Right atrium auricular region (tissue), 2 donors: Measurements from ENCODE around the gene ZYX. TPM values are rescaled to one million over a fixed set of nuclear protein-coding genes. Genes with fewer than 3 reads are reported as not detected.
"Not testable (repeated sequence)": the region's sequence is repeated elsewhere in the genome, so short reads cannot be mapped to it uniquely, and the experiment has no call there.

Experiments
- DNase-seq: peaks from one replicate; pipeline ENCODE4 v3.0.0-alpha.2; 2019; ENCODE audit warnings: low spot score
- H3K27ac ChIP-seq, 2 donors: fragments of 200-600 bp; sonication (generic); 1 replicate in 1 of 2; 2 replicates in 1 of 2; pipeline ENCODE4 v1.5.1; 2016 to 2019
- H3K27me3 ChIP-seq, 2 donors: fragments of 200-600 bp; sonication (generic); one replicate each; pipeline versions ENCODE4 v1.5.1 to v1.6.0; 2017 to 2019
- H3K36me3 ChIP-seq: fragments of 200-600 bp; sonication (generic); one replicate; pipeline ENCODE4 v1.5.1; 2016
- H3K4me1 ChIP-seq, 2 donors: fragments of 200-600 bp; sonication (generic); one replicate each; pipeline versions ENCODE4 v1.5.1 to v1.6.0; 2017 to 2019
- H3K4me3 ChIP-seq, 2 donors: fragments of 200-600 bp; sonication (generic); 1 replicate in 1 of 2; 2 replicates in 1 of 2; pipeline ENCODE4 v1.5.1; 2017 to 2019; ENCODE audit warnings: mild to moderate bottlenecking in 1 of 2, moderate library complexity in 1 of 2
- H3K9me3 ChIP-seq, 2 donors: fragments of 200-600 bp; sonication (generic); one replicate each; pipeline ENCODE4 v1.5.1; 2019
- total RNA-seq, 2 donors: library from RNA; depleted of rRNA; stranded (reverse); fragments of >200 nt; gene quantifications; one replicate each; pipeline ENCODE4 v1.1.0, GENCODE V29; 2016
- TF ChIP-seq, protein P1 (sequence below), 2 donors: fragments of 200-600 bp; sonication (generic); IDR thresholded peaks; one replicate each; pipeline ENCODE4 v1.5.1; 2019; ENCODE audit warnings: antibody characterized with exemption in 2 of 2

ZYX gene
- total RNA-seq, 2 donors from 2014 or later: 48.3 to 93.7 TPM

DNA sequence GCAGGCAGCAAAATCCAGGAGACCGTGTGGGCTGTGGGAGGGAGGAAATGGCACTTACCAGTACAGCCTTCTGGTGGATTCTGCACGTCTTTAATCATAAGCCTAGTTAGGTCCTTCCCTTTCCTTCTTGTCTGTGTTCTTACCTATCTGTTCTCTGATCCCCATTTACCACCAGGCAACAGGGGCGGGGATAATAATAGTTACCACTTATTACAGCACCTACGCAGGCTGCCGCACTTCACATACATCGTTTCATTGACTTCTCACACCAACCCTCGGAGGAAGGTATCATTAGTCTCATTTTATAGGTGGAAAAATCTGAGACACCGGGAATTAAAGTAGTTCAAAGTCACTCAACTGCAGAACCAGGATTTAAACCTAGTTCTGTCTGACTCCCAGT lies 32.0 kb downstream of the ZYX start:
- Histone ChIP-seq H3K4me3 (no peak overlapping the region), H3K36me3 (no peaks in the 10 kb centered on the region), H3K27ac (no peak overlapping the region), H3K27me3 (no peaks in the 10 kb centered on the region), H3K4me1 (peaks cover 0 to 30% of the 10 kb centered on the region in 2 donors), H3K9me3 (no peaks in the 10 kb centered on the region)
- peak; percentile 32 for DNase-seq
- TF ChIP-seq, protein P1, sequence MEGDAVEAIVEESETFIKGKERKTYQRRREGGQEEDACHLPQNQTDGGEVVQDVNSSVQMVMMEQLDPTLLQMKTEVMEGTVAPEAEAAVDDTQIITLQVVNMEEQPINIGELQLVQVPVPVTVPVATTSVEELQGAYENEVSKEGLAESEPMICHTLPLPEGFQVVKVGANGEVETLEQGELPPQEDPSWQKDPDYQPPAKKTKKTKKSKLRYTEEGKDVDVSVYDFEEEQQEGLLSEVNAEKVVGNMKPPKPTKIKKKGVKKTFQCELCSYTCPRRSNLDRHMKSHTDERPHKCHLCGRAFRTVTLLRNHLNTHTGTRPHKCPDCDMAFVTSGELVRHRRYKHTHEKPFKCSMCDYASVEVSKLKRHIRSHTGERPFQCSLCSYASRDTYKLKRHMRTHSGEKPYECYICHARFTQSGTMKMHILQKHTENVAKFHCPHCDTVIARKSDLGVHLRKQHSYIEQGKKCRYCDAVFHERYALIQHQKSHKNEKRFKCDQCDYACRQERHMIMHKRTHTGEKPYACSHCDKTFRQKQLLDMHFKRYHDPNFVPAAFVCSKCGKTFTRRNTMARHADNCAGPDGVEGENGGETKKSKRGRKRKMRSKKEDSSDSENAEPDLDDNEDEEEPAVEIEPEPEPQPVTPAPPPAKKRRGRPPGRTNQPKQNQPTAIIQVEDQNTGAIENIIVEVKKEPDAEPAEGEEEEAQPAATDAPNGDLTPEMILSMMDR (IDR thresholded peaks at IDR 0.05): no peak

DNA sequence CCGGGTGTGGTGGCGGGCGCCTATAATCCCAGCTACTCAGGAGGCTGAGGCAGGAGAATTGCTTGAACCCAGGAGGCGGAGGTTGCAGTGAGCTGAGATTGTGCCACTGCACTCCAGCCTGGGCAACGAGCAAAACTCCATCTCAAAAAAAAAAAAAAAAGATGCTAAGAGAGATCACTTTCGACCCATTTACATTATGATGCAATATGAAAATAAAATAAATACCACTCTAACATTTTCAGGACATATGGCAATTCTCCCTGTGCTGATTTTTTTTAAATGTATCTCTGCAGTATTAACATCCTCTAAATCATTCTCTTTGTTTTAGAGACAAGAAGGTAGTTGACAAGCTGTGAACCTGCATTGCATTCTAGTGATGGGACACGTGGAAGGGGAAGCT lies 34.1 kb downstream of the ZYX start:
- not testable (repeated sequence) for H3K27me3 ChIP-seq, H3K36me3 ChIP-seq, H3K9me3 ChIP-seq, DNase-seq, H3K27ac ChIP-seq, H3K4me3 ChIP-seq
- peaks cover 0 to 11% of the 10 kb centered on the region in 2 donors for H3K4me1 ChIP-seq

DNA sequence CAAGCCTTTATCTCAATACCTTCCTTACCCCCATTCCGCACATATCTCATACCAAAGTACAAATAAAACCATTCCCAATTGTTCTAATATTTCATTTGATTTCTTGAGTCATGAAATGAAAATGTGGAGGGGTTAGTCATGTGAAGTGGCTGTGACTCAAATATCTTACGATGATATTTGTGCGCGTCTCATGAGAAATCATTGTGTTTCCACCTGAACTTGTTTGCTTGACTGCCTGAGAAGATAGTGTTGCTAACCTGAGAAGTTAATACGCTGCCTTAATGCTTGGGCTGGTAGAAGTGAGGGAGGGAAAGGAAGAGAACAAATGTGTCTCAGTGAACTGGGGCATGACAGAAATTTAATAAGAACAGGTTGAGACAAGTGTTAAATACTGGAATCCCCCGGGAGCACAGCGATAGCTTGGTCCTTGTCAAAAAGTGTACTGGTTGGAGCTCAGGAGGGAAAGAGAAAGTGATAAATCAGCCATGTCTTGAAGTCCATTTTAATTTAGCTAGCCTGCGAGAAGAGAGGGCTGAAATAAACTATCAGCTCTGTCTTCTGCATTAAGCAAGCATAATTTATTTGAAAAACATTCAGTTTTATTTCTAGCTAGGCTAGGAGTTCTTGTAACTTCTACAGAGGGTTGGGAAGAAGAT lies 34.7 kb downstream of the ZYX start:
- Histone ChIP-seq H3K4me3 (no peak overlapping the region), H3K27me3 (no peaks in the 10 kb centered on the region), H3K36me3 (no peaks in the 10 kb centered on the region), H3K9me3 (no peaks in the 10 kb centered on the region), H3K4me1 (peaks cover 0 to 5% of the 10 kb centered on the region in 2 donors), H3K27ac (no peak overlapping the region)
- TF ChIP-seq, protein P1 (IDR thresholded peaks at IDR 0.05): no peak
- DNase-seq: no peak

DNA sequence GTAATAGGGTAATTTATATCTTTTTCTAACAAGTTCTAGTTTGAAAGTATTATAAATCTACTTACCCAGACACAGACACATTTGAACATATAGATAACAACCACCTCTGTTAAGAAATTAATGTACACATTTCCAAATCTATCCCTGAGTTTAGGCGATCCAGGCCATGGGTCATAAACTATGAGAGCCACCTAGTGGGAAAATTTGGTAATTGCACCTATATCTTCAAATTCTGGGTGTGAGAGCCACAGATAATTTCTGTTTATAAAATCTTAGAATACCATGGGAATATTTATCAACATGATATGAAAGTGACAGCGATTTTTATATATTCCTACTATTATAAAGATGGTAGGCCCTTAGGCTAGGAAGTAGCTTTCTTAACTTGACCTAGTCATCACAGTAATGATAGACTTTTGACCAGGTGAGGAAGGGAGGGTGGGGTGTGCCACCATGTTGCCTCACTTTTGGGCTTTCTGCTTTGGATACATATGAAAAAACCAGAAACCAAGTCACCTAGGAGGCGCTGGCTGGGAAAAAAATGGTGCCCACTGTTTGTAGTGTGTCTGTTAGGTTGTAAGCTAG lies 35.5 kb downstream of the ZYX start:
- Histone ChIP-seq H3K36me3 (no peaks in the 10 kb centered on the region), H3K9me3 (no peaks in the 10 kb centered on the region), H3K27me3 (no peaks in the 10 kb centered on the region), H3K27ac (no peak overlapping the region), H3K4me3 (no peak overlapping the region), H3K4me1 (peaks cover 0 to 5% of the 10 kb centered on the region in 2 donors)
- TF ChIP-seq, protein P1 (IDR thresholded peaks at IDR 0.05): peak; percentile 76 to 82
- no peak for DNase-seq

DNA sequence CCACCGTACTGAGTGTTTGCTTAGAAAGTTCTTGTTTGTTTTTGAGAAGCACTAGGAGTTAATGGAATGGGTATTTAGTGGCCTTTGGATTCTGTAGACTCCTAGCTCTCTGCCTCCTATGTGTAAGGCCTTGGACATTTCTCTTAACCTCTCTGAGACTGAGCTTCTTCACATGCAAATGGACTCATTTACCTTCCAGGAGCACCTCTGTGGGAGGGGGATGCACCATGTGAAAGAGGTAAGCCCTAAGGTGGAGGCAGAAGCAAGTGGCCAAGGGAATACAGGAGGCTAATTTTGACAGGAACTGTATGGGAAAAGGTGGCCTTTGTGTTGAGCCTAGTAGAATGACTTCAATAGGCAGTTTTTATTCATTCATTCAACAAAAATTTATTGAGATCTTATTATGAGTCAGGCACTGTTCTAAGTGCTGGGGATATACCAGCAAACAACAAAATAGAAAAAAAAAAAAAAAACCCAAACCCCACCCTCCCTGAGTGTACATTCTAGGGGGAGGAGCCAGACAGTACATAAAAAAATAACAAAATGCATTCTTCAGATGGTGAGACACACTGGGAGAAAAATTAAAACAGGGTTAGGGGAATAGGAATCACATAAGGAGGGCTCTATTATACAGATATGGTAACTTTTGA lies 36.7 kb downstream of the ZYX start:
- no peaks in the 10 kb centered on the region for H3K27me3 ChIP-seq
- TF ChIP-seq, protein P1 (IDR thresholded peaks at IDR 0.05): no peak

DNA sequence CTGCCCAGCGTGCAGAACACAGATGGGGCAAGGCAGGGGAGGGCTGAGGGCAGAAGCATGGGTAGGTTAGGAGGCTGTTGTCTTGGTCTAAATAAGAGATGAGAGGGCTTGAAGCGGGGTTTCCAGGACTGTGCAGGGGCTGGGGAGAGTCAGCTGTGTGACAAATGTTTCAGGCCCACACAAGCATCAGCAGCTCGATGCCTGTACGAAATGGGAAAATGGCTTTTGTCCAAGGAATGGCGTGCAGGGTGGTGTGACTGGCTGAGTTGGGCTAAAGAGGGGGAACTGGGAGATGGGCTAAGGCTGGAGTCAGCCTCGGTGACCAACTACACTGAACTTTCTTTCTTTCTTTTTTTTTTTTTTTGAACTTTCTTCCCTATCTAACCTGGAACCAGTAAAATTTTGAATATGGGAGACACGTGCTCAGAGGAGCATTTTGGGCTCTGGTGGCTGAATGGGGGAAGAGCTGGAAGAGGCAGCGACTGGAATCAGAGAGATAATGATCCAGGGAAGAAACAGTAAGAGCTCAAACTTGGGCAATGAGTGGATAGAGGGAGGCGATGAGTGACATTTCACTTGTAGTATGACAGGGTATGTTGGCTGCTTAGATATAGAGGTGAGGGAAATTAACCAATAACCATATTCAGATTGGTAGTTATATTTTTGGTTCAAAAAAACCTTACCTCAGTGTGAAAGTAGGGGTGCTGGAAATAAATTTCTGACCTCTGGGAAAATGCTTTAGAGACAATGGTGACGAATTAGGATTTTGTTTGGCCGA lies 37.7 kb downstream of the ZYX start:
- Histone ChIP-seq H3K4me1 (no peaks in the 10 kb centered on the region), H3K9me3 (no peaks in the 10 kb centered on the region), H3K4me3 (no peak overlapping the region), H3K36me3 (no peaks in the 10 kb centered on the region), H3K27me3 (no peaks in the 10 kb centered on the region), H3K27ac (no peak overlapping the region)
- DNase-seq: no peak
- TF ChIP-seq, protein P1 (IDR thresholded peaks at IDR 0.05): no peak

More for the DNA sequence above, 36.7 kb downstream of the ZYX start:
- no peaks in the 10 kb centered on the region for H3K4me1 ChIP-seq
- no peaks in the 10 kb centered on the region for H3K9me3 ChIP-seq
- no peaks in the 10 kb centered on the region for H3K36me3 ChIP-seq
- H3K27ac ChIP-seq: no peak overlapping the region
- no peak overlapping the region for H3K4me3 ChIP-seq
- no peak for DNase-seq
